ENCODE data around the gene SAE1.

Gene SAE1

DNA sequence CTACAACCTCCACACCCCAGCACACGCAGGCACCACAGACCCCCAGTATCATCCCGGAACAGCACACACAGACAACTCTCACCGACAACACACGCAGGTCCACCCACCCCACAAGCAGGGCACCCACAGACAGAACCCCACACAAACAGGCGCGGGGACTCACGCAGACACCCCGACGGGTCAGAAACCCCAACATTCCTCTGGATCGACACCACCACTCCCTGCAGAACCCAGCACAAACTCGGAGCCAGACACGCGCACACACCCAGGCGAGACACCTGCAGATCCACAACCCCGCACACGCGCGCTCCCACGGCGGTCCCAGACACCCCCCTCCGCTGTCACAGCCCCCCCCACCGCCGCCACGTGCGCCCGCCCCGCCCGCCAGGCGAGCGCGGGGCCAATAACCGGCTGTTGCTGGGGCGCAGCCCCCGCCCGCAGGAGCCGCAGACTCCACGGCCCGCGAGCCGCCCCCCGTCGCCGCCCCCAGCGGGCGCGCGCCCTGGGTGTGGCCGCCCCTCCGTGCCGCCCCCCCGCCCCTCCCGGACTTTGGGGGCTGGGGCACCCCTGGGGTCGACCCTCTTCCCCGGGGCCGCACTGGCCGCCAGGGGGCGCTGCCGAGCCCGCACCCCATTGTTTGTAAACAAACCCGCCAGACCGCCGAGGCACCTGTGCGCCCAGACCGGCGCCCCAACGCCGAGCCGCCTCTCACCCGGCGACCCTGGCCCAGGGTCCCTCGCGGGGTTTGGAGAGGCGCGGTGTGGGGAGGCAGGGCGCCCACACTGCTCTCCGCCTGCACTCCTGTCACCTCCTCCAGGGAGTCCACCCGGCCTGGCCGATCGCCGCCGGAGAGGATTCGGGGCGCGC is 99.7 kb downstream of the SAE1 start:
- no peak overlapping the region for H3K27ac Mint-ChIP-seq
- H3K27me3 Mint-ChIP-seq (ENCODE audit: low read depth) = peaks cover 1% of the 10 kb centered on the region
- no peaks in the 10 kb centered on the region for H3K9me3 Mint-ChIP-seq
- H3K4me3 Mint-ChIP-seq = peak overlapping the region; percentile 18
- peaks cover 26% of the 10 kb centered on the region for H3K4me1 Mint-ChIP-seq (ENCODE audit: low read depth)
- H3K36me3 Mint-ChIP-seq (ENCODE audit: low read depth) = peaks cover 5% of the 10 kb centered on the region
- peak; percentile 81 for DNase-seq (ENCODE audit: low spot score)

- no peaks in the 10 kb centered on the region for H3K9me3 Mint-ChIP-seq
- H3K4me1 Mint-ChIP-seq (ENCODE audit: low read depth) = peaks cover 21% of the 10 kb centered on the region
- H3K36me3 Mint-ChIP-seq (ENCODE audit: low read depth) = no peaks in the 10 kb centered on the region
- peak within 1 kb of the TSS; percentile 86 for H3K27ac Mint-ChIP-seq
- peak within 1 kb of the TSS; percentile 69 for H3K4me3 Mint-ChIP-seq
- H3K27me3 Mint-ChIP-seq (ENCODE audit: low read depth) = peaks cover 2% of the 10 kb centered on the region
- no peak for DNase-seq (ENCODE audit: low spot score)
Measured at GRCh38 chr19:47230921-47231214, 100.2 kb downstream of the SAE1 start, which contains the start of gene BBC3. Gene BBC3 (minus strand): TSS chr19:47231199. CDS start chr19:47228431, 2,768 bp downstream.

DNA sequence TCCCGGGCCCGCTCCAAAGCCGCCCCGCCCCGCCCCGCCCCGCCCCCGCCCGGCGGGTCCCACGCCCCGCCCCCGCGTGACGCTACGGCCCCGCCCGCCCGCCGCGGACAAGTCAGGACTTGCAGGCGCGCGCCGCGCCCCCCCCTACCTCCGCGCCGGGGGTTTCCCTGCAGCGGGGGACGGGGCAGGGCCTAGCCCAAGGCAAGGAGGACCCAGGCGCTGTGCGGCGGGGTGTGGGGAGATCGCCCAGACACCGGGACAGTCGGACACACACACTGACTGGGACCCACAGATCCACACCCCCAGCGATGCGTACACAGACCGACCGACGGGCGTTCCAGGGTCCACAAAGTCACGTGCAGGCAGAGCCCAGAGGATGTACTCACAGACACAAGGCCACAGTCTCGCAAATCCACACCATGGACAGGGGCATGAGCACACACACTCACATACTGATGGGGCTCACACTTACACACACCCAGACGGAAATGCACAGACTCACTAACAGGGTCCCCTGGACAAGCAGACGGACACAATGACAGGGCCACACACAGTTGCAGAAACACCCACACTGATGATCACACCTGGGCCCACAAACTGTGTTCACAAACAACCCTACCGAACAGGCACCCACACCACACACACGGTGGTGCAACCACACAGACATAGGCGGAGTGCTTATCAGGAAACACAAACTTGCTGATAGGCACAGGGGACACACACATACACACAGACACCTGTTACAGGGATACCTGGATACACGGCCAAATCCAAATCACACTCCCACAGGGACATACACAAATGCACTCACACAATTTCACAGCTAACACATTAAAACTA is 100.8 kb downstream of the SAE1 start:
- DNase-seq (ENCODE audit: low spot score) = peak; percentile 90
- peak overlapping the region; percentile 69 for H3K4me3 Mint-ChIP-seq
- H3K9me3 Mint-ChIP-seq = no peaks in the 10 kb centered on the region
- H3K27ac Mint-ChIP-seq = peak overlapping the region; percentile 86
- peaks cover 21% of the 10 kb centered on the region for H3K4me1 Mint-ChIP-seq (ENCODE audit: low read depth)
- H3K36me3 Mint-ChIP-seq (ENCODE audit: low read depth) = no peaks in the 10 kb centered on the region
- peaks cover 4% of the 10 kb centered on the region for H3K27me3 Mint-ChIP-seq (ENCODE audit: low read depth)

GRCh38 chr19:47232422-47233211 is 102.0 kb downstream of the SAE1 start:
- Mint-ChIP-seq H3K9me3 (no peaks in the 10 kb centered on the region), H3K27ac (peak overlapping the region; percentile 76), H3K36me3 (ENCODE audit: low read depth) (no peaks in the 10 kb centered on the region), H3K4me1 (ENCODE audit: low read depth) (peaks cover 16% of the 10 kb centered on the region), H3K4me3 (peak overlapping the region; percentile 69), H3K27me3 (ENCODE audit: low read depth) (peaks cover 4% of the 10 kb centered on the region)
- peak; percentile 31 for DNase-seq (ENCODE audit: low spot score)

DNA sequence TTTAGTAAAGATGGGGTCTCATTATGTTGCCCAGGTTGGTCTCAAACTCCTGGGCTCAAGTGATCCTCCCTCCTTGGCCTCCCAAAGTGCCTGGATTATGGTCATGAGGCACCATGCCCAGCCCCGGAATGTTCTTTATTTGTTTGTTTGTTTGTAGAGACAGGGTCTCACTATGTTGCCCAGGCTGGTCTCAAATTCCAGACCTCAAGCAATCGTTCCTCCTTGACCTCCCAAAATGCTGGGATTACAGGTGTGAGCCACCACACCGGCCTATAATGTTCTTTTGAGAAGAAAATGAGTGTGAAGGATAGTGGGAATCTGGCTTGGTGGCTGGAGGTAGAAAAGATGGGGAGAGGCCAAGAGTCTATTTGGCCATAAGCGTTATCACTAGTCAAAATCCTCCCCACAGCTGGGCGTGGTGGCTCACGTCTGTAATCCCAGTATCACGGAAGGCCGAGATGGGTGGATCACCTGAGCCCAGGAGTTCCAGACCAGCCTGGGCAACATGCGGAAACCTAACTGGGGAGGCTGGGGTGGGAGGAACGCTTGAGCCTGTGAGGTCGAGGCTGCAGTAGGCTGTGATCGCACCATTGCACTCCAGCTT is 105.5 kb downstream of the SAE1 start:
- no peak overlapping the region for H3K27ac Mint-ChIP-seq

GRCh38 chr19:47239152-47239551 is 108.5 kb downstream of the SAE1 start:
- Mint-ChIP-seq H3K9me3 (no peaks in the 10 kb centered on the region), H3K4me3 (peak overlapping the region; percentile 72), H3K36me3 (ENCODE audit: low read depth) (peaks cover 3% of the 10 kb centered on the region), H3K27ac (peak overlapping the region; percentile 75), H3K27me3 (ENCODE audit: low read depth) (peaks cover 7% of the 10 kb centered on the region), H3K4me1 (ENCODE audit: low read depth) (peaks cover 16% of the 10 kb centered on the region)
- DNase-seq (ENCODE audit: low spot score) = no peak

More for the DNA sequence above, 105.5 kb downstream of the SAE1 start:
- no peak for DNase-seq (ENCODE audit: low spot score)
- Mint-ChIP-seq H3K27me3 (ENCODE audit: low read depth) (peaks cover 7% of the 10 kb centered on the region), H3K4me1 (ENCODE audit: low read depth) (peaks cover 22% of the 10 kb centered on the region), H3K36me3 (ENCODE audit: low read depth) (no peaks in the 10 kb centered on the region), H3K4me3 (no peak overlapping the region), H3K9me3 (no peaks in the 10 kb centered on the region)

GRCh38 chr19:47239610-47240296 is 109.1 kb downstream of the SAE1 start:
- Mint-ChIP-seq H3K9me3 (no peaks in the 10 kb centered on the region), H3K4me1 (ENCODE audit: low read depth) (peaks cover 19% of the 10 kb centered on the region), H3K4me3 (peak overlapping the region; percentile 18), H3K27me3 (ENCODE audit: low read depth) (peaks cover 7% of the 10 kb centered on the region), H3K36me3 (ENCODE audit: low read depth) (peaks cover 3% of the 10 kb centered on the region), H3K27ac (no peak overlapping the region)
- peak; percentile 39 for DNase-seq (ENCODE audit: low spot score)

GRCh38 chr19:47240556-47240955 is 109.9 kb downstream of the SAE1 start:
- H3K4me1 Mint-ChIP-seq (ENCODE audit: low read depth) = peaks cover 22% of the 10 kb centered on the region
- H3K4me3 Mint-ChIP-seq = peak overlapping the region; percentile 37
- peaks cover 5% of the 10 kb centered on the region for H3K27me3 Mint-ChIP-seq (ENCODE audit: low read depth)
- H3K27ac Mint-ChIP-seq = no peak overlapping the region
- no peak for DNase-seq (ENCODE audit: low spot score)
- H3K9me3 Mint-ChIP-seq = no peaks in the 10 kb centered on the region
- H3K36me3 Mint-ChIP-seq (ENCODE audit: low read depth) = peaks cover 3% of the 10 kb centered on the region

GRCh38 chr19:47240996-47241918 is 110.6 kb downstream of the SAE1 start:
- peak; percentile 73 for DNase-seq (ENCODE audit: low spot score)
- Mint-ChIP-seq H3K27ac (no peak overlapping the region), H3K4me1 (ENCODE audit: low read depth) (peaks cover 22% of the 10 kb centered on the region), H3K27me3 (ENCODE audit: low read depth) (peaks cover 4% of the 10 kb centered on the region), H3K36me3 (ENCODE audit: low read depth) (peaks cover 3% of the 10 kb centered on the region), H3K9me3 (no peaks in the 10 kb centered on the region), H3K4me3 (peak overlapping the region; percentile 37)

- DNase-seq (ENCODE audit: low spot score) = no peak
Measured at GRCh38 chr19:47241919-47242577, 111.4 kb downstream of the SAE1 start.

DNA sequence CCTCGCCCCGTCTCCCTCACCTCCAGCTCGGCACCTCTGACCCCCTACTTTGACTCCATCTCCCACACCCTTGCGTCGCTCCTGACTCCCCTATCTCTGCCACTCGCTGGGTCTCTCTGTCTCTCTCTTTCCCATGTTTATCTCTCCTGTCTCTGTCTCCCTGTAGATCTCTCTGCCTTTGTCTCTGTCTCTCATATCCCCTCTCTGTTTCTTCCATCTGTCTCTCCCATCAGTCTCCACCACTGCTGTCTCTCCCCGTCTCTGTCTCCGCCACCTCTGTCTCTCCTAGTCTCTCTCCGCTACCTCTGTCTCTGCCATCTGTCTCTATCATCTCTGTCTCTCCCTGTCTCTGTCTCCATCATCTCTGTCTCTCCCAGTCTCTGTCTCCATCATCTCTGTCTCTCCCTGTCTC is 112.7 kb downstream of the SAE1 start:
- Mint-ChIP-seq H3K27me3 (ENCODE audit: low read depth) (peaks cover 3% of the 10 kb centered on the region), H3K4me1 (ENCODE audit: low read depth) (peaks cover 24% of the 10 kb centered on the region), H3K27ac (peak overlapping the region; percentile 92), H3K9me3 (no peaks in the 10 kb centered on the region), H3K36me3 (ENCODE audit: low read depth) (peaks cover 3% of the 10 kb centered on the region), H3K4me3 (peak overlapping the region; percentile 86)
- DNase-seq (ENCODE audit: low spot score) = no peak

More at GRCh38 chr19:47241919-47242577, 111.4 kb downstream of the SAE1 start:
- no peaks in the 10 kb centered on the region for H3K9me3 Mint-ChIP-seq
- peaks cover 3% of the 10 kb centered on the region for H3K27me3 Mint-ChIP-seq (ENCODE audit: low read depth)
- peaks cover 22% of the 10 kb centered on the region for H3K4me1 Mint-ChIP-seq (ENCODE audit: low read depth)
- H3K27ac Mint-ChIP-seq = no peak overlapping the region
- peaks cover 3% of the 10 kb centered on the region for H3K36me3 Mint-ChIP-seq (ENCODE audit: low read depth)
- no peak overlapping the region for H3K4me3 Mint-ChIP-seq

Measured in T-helper 2 cell treated with Interferon-gamma antibody and Interleukin-4, amounts not matched to agents 5 μg/mL and 100 μg/mL, for 36 hours (primary cell).